HepG2 (cell line): ENCODE data around the gene SPSB2. TPM values are rescaled to one million over a fixed set of nuclear protein-coding genes. Genes with fewer than 3 reads are reported as not detected.

Experiments used
- ARNT2 ChIP-seq: sonication (generic); formaldehyde crosslinking; IDR thresholded peaks from 2 replicates; pipeline ENCODE4 v1.8.0; 2022; ENCODE audit warnings: mild to moderate bottlenecking, low read depth, missing genetic modification reagents, moderate library complexity
- DPF2 ChIP-seq: sonication (generic); formaldehyde crosslinking; IDR thresholded peaks from 2 replicates; pipeline ENCODE4 v1.4.0; 2020; ENCODE audit warnings: mild to moderate bottlenecking, low read depth, missing genetic modification reagents, borderline replicate concordance
- HMGXB3 ChIP-seq: sonication (generic); formaldehyde crosslinking; IDR thresholded peaks from 2 replicates; pipeline ENCODE4 v1.4.0; 2020; ENCODE audit warnings: missing genetic modification reagents, borderline replicate concordance
- MED1 ChIP-seq: sonication (generic); formaldehyde crosslinking; IDR thresholded peaks from 2 replicates; pipeline ENCODE4 v1.4.0; 2020; ENCODE audit warnings: missing genetic modification reagents
- MIXL1 ChIP-seq: IDR thresholded peaks from 2 replicates; pipeline ENCODE4 v1.6.1; 2016
- MYC ChIP-seq: sonication (generic); formaldehyde crosslinking; IDR thresholded peaks from 2 replicates; pipeline ENCODE4 v1.9.0; 2021; ENCODE audit warnings: missing genetic modification reagents, borderline replicate concordance
- NFE2L2 ChIP-seq: fragments of 150-350 bp; IDR thresholded peaks from 2 replicates; pipeline ENCODE4 v1.6.1; 2014; ENCODE audit warnings: low read length
- NFYC ChIP-seq: IDR thresholded peaks from 2 replicates; pipeline ENCODE4 v1.6.1; 2016; ENCODE audit warnings: missing genetic modification reagents, missing compliant biosample characterization
- POLR2G ChIP-seq: fragments of 200-400 bp; formaldehyde crosslinking; IDR thresholded peaks from 2 replicates; pipeline ENCODE4 v1.6.1; 2018; ENCODE audit warnings: mild to moderate bottlenecking, low read depth, low read length, moderate library complexity
- SUZ12 ChIP-seq: fragments of 150-350 bp; IDR thresholded peaks from 2 replicates; pipeline ENCODE4 v1.6.1; 2014; ENCODE audit warnings: low read depth, low read length
- TEAD2 ChIP-seq: sonication (generic); formaldehyde crosslinking; IDR thresholded peaks from 2 replicates; pipeline ENCODE4 v1.9.0; 2021; ENCODE audit warnings: missing genetic modification reagents
- ZKSCAN8 ChIP-seq: IDR thresholded peaks from 2 replicates; pipeline ENCODE4 v1.6.1; 2016; ENCODE audit warnings: borderline replicate concordance, missing genetic modification reagents, missing compliant biosample characterization
- ZNF136 ChIP-seq: sonication (generic); formaldehyde crosslinking; IDR thresholded peaks from 2 replicates; pipeline ENCODE4 v1.8.1; 2022; ENCODE audit warnings: low read depth, mild to moderate bottlenecking, moderate library complexity, missing genetic modification reagents
- ZNF235 ChIP-seq: sonication (generic); formaldehyde crosslinking; IDR thresholded peaks from 2 replicates; pipeline ENCODE4 v1.8.1; 2023; ENCODE audit warnings: mild to moderate bottlenecking, missing genetic modification reagents, borderline replicate concordance
- ZNF251 ChIP-seq: sonication (generic); formaldehyde crosslinking; IDR thresholded peaks from 2 replicates; pipeline ENCODE4 v1.9.0; 2021; ENCODE audit warnings: mild to moderate bottlenecking, missing genetic modification reagents
- ZNF276 ChIP-seq: sonication (generic); formaldehyde crosslinking; IDR thresholded peaks from 2 replicates; pipeline ENCODE4 v1.4.0; 2020; ENCODE audit warnings: mild to moderate bottlenecking, low read depth, missing genetic modification reagents
- ZNF382 ChIP-seq: sonication (generic); formaldehyde crosslinking; IDR thresholded peaks from 2 replicates; pipeline ENCODE4 v1.5.0; 2020; ENCODE audit warnings: missing genetic modification reagents, mild to moderate bottlenecking, borderline replicate concordance
- ZNF564 ChIP-seq: sonication (generic); formaldehyde crosslinking; IDR thresholded peaks from 2 replicates; pipeline ENCODE4 v1.8.1; 2023; ENCODE audit warnings: mild to moderate bottlenecking, missing genetic modification reagents
- ZNF746 ChIP-seq: sonication (generic); formaldehyde crosslinking; IDR thresholded peaks from 2 replicates; pipeline ENCODE4 v1.8.0; 2022; ENCODE audit warnings: mild to moderate bottlenecking, missing genetic modification reagents
- ZNF775 ChIP-seq: sonication (generic); formaldehyde crosslinking; IDR thresholded peaks from 2 replicates; pipeline ENCODE4 v1.4.0; 2020; ENCODE audit warnings: missing genetic modification reagents, mild to moderate bottlenecking, moderate library complexity, borderline replicate concordance
- ZSCAN25 ChIP-seq: sonication (generic); formaldehyde crosslinking; IDR thresholded peaks from 2 replicates; pipeline ENCODE4 v1.8.0; 2022; ENCODE audit warnings: mild to moderate bottlenecking, missing genetic modification reagents
- polyA plus RNA-seq, 8 experiments: library from polyadenylated mRNA; depleted of rRNA in 3 of 8; stranded (reverse) in 7 of 8; unstranded in 1 of 8; fragments of >200 nt; fragmentation: Illumina TruSeq in 4 of 8; extraction: Trizol in 4 of 8; gene quantifications; 2 replicates each; pipeline versions ENCODE4 v1.2.1 to v1.2.3, GENCODE V29; 2011 to 2016; ENCODE audit warnings: low read depth in 4 of 8, missing spikeins in 1 of 8, mixed read lengths in 1 of 8; ENCODE audit not compliant: insufficient read depth in 1 of 8
- total RNA-seq, 5 experiments: library from RNA; depleted of rRNA; stranded (reverse); fragments of >200 nt; fragmentation: Illumina TruSeq; extraction: Trizol; gene quantifications; 2 replicates each; pipeline ENCODE4 v1.2.3, GENCODE V29; 2016; ENCODE audit warnings: low read depth in 1 of 5
- TF ChIP-seq, protein P1 (sequence below): sonication (generic); formaldehyde crosslinking; IDR thresholded peaks from 2 replicates; pipeline ENCODE4 v1.4.0; 2020; ENCODE audit warnings: low read depth, missing genetic modification reagents

SPSB2 gene
- total and polyA plus RNA-seq, 2 of the 13 experiments (the other 11 are each of a cell fraction or from before 2014, with no cell fraction given) = 2.0 to 6.2 TPM

DNA sequence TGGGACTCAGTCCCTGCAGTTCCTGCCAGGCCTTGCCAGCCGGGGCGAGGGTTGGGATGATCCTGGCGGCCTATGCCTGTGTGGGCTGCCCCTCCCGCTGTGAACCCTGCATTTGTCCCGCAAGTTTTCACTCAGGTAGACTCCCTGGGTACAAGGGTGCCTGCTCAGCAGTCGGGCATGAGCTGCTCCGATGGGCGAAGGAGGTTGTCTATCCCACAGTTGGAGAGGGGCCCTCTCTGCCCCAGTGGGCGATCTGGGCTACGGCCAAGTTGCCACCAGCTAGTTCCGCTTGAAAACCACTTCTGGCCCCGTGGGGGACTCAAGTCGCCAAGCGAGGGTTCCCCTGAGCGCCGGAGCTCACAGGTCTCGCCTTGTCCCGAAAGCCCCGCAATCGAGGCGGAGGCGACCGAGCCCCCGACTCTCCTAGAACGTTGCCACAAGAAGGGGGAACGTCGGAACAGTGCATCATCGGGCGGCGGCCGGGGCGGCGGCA, 6.1 kb downstream of the SPSB2 start (continued):
- TF ChIP-seq, protein P1, sequence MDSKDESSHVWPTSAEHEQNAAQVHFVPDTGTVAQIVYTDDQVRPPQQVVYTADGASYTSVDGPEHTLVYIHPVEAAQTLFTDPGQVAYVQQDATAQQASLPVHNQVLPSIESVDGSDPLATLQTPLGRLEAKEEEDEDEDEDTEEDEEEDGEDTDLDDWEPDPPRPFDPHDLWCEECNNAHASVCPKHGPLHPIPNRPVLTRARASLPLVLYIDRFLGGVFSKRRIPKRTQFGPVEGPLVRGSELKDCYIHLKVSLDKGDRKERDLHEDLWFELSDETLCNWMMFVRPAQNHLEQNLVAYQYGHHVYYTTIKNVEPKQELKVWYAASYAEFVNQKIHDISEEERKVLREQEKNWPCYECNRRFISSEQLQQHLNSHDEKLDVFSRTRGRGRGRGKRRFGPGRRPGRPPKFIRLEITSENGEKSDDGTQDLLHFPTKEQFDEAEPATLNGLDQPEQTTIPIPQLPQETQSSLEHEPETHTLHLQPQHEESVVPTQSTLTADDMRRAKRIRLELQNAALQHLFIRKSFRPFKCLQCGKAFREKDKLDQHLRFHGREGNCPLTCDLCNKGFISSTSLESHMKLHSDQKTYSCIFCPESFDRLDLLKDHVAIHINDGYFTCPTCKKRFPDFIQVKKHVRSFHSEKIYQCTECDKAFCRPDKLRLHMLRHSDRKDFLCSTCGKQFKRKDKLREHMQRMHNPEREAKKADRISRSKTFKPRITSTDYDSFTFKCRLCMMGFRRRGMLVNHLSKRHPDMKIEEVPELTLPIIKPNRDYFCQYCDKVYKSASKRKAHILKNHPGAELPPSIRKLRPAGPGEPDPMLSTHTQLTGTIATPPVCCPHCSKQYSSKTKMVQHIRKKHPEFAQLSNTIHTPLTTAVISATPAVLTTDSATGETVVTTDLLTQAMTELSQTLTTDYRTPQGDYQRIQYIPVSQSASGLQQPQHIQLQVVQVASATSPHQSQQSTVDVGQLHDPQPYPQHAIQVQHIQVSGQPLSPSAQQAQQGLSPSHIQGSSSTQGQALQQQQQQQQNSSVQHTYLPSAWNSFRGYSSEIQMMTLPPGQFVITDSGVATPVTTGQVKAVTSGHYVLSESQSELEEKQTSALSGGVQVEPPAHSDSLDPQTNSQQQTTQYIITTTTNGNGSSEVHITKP (CRISPR knock-in tag) = no peak
- no peak; the same call in 1 of the 2 replicates for TF ChIP-seq ARNT2 (CRISPR knock-in tag)
- TF ChIP-seq SUZ12 = no peak
- no peak for TF ChIP-seq ZNF235 (CRISPR knock-in tag)
- TF ChIP-seq ZNF382 = no peak
- 0 out of 2 replicates have a peak, but pooled peaks have one; percentile 16 for TF ChIP-seq ZNF746 (CRISPR knock-in tag)
- TF ChIP-seq MED1 (CRISPR knock-in tag) = no peak
- TF ChIP-seq NFE2L2 = no peak
- TF ChIP-seq DPF2 (CRISPR knock-in tag) = no peak
- no peak for TF ChIP-seq POLR2G
- TF ChIP-seq ZKSCAN8 (CRISPR knock-in tag) = no peak
- TF ChIP-seq MYC (CRISPR knock-in tag) = 0 out of 2 replicates have a peak, but pooled peaks have one; percentile 5
- TF ChIP-seq NFYC = no peak
- 0 out of 2 replicates have a peak, but pooled peaks have one; percentile 23 for TF ChIP-seq TEAD2
- peak; percentile 15; the same call in 1 of the 2 replicates for TF ChIP-seq HMGXB3 (CRISPR knock-in tag)
- no peak for TF ChIP-seq MIXL1 (CRISPR knock-in tag)
- no peak for TF ChIP-seq ZNF775 (CRISPR knock-in tag)
- no peak for TF ChIP-seq ZNF276 (CRISPR knock-in tag)
- no peak for TF ChIP-seq ZNF251 (CRISPR knock-in tag)
- no peak for TF ChIP-seq ZNF136
- no peak for TF ChIP-seq ZNF564
- TF ChIP-seq ZSCAN25 (CRISPR knock-in tag) = no peak
